ENCODE data around the gene LSM11.
A peak's percentile ranks its signal among the peaks of the same experiment; 100 is the strongest.

DNA sequence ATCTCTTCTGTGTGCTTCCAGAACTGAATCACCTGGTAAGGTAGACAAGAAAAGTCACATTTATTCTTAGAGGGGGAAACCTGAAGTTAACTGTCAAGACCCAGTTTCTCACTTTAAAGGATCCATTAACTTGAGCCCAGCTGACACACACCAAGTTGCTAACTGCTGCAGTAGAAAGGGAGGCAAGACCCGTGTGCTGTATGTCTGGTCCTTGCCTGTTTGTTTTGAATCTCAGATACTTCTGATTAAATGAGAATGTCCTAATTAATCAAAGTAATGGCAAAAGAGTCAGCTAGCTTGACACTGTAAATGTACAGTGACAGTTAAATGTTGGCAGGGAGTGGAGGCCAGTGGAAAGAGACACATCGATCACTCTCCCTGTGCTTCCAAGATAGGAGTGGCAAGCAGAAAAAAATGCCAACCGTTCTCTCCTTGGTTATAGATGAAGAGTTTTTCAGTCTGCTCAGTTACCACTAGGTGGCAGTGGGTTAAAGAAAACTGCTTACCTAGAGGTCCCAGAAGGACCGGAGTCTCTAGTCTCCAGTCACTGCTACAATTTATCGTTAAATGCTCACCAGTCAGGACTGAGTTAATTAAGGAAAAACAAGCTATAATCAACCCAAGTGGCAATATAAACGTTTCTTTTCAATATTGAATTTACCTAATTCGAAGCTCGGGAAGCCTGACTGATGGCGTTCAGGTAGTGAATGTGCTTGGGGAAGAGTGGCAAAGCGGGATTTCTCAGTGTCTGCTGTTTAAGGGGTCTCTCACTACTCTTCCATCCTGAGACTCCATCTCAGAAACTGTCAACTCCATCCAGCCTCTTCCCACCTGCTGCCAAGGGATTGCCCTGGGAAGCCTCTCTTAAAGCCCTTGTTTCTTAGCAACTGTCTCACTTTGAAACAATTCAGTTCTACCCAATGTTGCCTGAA is 18.4 kb downstream of the LSM11 start:
- TF ChIP-seq, protein P1, sequence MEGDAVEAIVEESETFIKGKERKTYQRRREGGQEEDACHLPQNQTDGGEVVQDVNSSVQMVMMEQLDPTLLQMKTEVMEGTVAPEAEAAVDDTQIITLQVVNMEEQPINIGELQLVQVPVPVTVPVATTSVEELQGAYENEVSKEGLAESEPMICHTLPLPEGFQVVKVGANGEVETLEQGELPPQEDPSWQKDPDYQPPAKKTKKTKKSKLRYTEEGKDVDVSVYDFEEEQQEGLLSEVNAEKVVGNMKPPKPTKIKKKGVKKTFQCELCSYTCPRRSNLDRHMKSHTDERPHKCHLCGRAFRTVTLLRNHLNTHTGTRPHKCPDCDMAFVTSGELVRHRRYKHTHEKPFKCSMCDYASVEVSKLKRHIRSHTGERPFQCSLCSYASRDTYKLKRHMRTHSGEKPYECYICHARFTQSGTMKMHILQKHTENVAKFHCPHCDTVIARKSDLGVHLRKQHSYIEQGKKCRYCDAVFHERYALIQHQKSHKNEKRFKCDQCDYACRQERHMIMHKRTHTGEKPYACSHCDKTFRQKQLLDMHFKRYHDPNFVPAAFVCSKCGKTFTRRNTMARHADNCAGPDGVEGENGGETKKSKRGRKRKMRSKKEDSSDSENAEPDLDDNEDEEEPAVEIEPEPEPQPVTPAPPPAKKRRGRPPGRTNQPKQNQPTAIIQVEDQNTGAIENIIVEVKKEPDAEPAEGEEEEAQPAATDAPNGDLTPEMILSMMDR (IDR thresholded peaks at IDR 0.05), result peak; percentile 62 to 83 (median 78)
- TF ChIP-seq POLR2A (IDR thresholded peaks at IDR 0.05), result no peak
